Glutamatergic neuron (in vitro differentiated cells): ENCODE data around the gene DCLRE1C. TPM values are rescaled to one million over a fixed set of nuclear protein-coding genes. Genes with fewer than 3 reads are reported as not detected.

Experiments
- DNase-seq: peaks from one replicate; pipeline ENCODE4 v3.0.0; 2022
- H3K27ac Mint-ChIP-seq: one replicate; pipeline ENCODE4 v1.8.0; 2020; ENCODE audit warnings: mild to moderate bottlenecking, mixed read lengths, inconsistent platforms; ENCODE audit not compliant: unreplicated experiment
- H3K27me3 Mint-ChIP-seq: one replicate; pipeline ENCODE4 v1.8.0; 2020; ENCODE audit warnings: mild to moderate bottlenecking, moderate library complexity, mixed read lengths, inconsistent platforms; ENCODE audit not compliant: unreplicated experiment
- H3K36me3 Mint-ChIP-seq: one replicate; pipeline ENCODE4 v1.8.0; 2020; ENCODE audit warnings: mild to moderate bottlenecking, mixed read lengths, inconsistent platforms; ENCODE audit not compliant: unreplicated experiment
- H3K4me1 Mint-ChIP-seq: one replicate; pipeline ENCODE4 v1.8.0; 2020; ENCODE audit warnings: mild to moderate bottlenecking, low read depth, mixed read lengths, inconsistent platforms; ENCODE audit not compliant: unreplicated experiment
- H3K4me3 Mint-ChIP-seq: one replicate; pipeline ENCODE4 v1.8.0; 2020; ENCODE audit warnings: mild to moderate bottlenecking, mixed read lengths, inconsistent platforms; ENCODE audit not compliant: unreplicated experiment
- H3K9me3 Mint-ChIP-seq: one replicate; pipeline ENCODE4 v1.8.0; 2020; ENCODE audit warnings: mild to moderate bottlenecking, moderate library complexity, mixed read lengths, inconsistent platforms; ENCODE audit not compliant: unreplicated experiment
- CTCF ChIP-seq: fragments of 200-600 bp; sonication (generic); IDR thresholded peaks from one replicate; pipeline ENCODE4 v1.5.0; 2021; ENCODE audit not compliant: partially characterized antibody, unreplicated experiment
- total RNA-seq: library from RNA; stranded (reverse); fragmentation: NEBNext Ultra II Directional; extraction: Animal tissue kit (Norgen Biotek cat#: 25700); gene quantifications from one replicate; pipeline ENCODE4 v1.2.1, GENCODE V29; 2021; ENCODE audit not compliant: unreplicated experiment

The DCLRE1C gene
- total RNA-seq, 1 donor from 2014 or later, result 8.5 TPM

GRCh38 chr10:14859043-14859442 is 94.9 kb downstream of the DCLRE1C start:
- H3K4me3 Mint-ChIP-seq, result no peak overlapping the region
- H3K27me3 Mint-ChIP-seq, result no peaks in the 10 kb centered on the region
- TF ChIP-seq CTCF, result no peak
- H3K9me3 Mint-ChIP-seq, result no peaks in the 10 kb centered on the region
- H3K4me1 Mint-ChIP-seq, result no peaks in the 10 kb centered on the region
- no peak for DNase-seq
- no peaks in the 10 kb centered on the region for H3K36me3 Mint-ChIP-seq
- no peak overlapping the region for H3K27ac Mint-ChIP-seq

DNA sequence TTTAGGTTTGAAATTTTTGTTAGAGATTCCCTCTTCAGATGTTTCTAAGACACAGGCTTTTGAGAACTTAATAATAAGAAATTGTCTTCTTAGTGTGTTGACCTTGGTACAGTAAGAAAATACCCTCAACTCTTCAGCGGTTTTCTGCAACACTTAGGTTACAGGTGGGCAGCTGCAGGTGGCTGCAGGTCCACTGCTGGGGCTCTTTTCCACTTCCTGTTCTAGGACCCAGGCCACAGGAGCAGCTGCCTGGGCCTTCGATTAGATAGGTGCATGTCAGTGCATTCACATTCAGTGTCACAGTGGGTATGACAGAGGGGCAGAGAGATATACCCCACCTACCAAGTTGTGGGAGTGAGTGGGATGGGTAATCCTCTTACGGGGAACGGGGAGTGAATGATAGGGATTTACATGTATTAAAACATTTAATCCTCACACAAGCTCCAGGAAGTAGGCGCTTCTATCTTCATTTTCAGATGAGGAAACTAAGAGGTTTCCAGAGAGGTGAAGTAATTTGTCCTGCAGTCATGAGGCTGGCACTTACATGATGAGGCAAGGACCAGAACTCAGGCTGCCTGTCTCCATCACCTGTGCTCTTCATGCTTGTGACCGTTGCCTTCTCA is 95.4 kb downstream of the DCLRE1C start:
- no peaks in the 10 kb centered on the region for H3K27me3 Mint-ChIP-seq
- no peaks in the 10 kb centered on the region for H3K9me3 Mint-ChIP-seq
- no peak overlapping the region for H3K4me3 Mint-ChIP-seq
- no peak for TF ChIP-seq CTCF
- H3K4me1 Mint-ChIP-seq, result no peaks in the 10 kb centered on the region
- H3K36me3 Mint-ChIP-seq, result no peaks in the 10 kb centered on the region
- no peak overlapping the region for H3K27ac Mint-ChIP-seq
- no peak for DNase-seq

DNA sequence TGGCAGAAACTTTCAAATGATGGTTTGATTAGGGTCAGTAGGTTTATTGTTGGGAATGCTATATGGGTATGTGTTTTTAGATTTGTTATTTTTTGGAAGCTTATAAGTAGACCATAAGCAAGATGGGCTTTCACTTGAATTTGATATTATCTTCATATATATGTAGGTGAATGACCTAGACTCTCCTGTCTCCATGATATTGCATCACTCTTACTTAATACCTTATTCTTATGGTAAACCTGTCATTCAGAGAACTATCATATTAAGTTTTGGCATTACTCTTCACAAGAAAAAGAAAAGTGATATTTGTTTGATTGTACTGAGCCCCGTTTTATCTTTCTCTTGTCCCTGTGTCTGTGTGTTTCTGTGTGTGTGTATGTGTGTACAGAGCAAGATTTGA is 98.4 kb downstream of the DCLRE1C start:
- H3K4me1 Mint-ChIP-seq, result no peaks in the 10 kb centered on the region
- H3K4me3 Mint-ChIP-seq, result no peak overlapping the region
- H3K27ac Mint-ChIP-seq, result no peak overlapping the region
- no peaks in the 10 kb centered on the region for H3K27me3 Mint-ChIP-seq
- TF ChIP-seq CTCF, result no peak
- H3K36me3 Mint-ChIP-seq, result no peaks in the 10 kb centered on the region
- H3K9me3 Mint-ChIP-seq, result no peaks in the 10 kb centered on the region
- DNase-seq, result no peak

- TF ChIP-seq CTCF, result no peak
- Mint-ChIP-seq H3K4me1 (no peaks in the 10 kb centered on the region), H3K4me3 (no peak overlapping the region), H3K27ac (no peak overlapping the region), H3K27me3 (no peaks in the 10 kb centered on the region), H3K9me3 (no peaks in the 10 kb centered on the region), H3K36me3 (no peaks in the 10 kb centered on the region)
- no peak for DNase-seq
These were observed 101.7 kb downstream of the DCLRE1C start for GRCh38 chr10:14852236-14852635.

Other genes starting within 250 kb of the DCLRE1C start
- 88.6 TPM for gene FAM107B, start 179.2 kb downstream of the DCLRE1C start, total RNA-seq
- 2.2 TPM for gene CDNF, start 116.1 kb downstream of the DCLRE1C start, total RNA-seq
- gene HSPA14, start 115.8 kb downstream of the DCLRE1C start, total RNA-seq, result 10.1 TPM
- 13.7 TPM for gene MSANTD7, start 115.8 kb downstream of the DCLRE1C start, total RNA-seq
- 15.1 TPM for gene SUV39H2, start 75.2 kb downstream of the DCLRE1C start, total RNA-seq
- not detected for gene MEIG1, start 5.3 kb upstream of the DCLRE1C start, total RNA-seq
- not detected for gene OLAH, start 89.8 kb upstream of the DCLRE1C start, total RNA-seq
- 1.5 TPM for gene ACBD7, start 134.7 kb upstream of the DCLRE1C start, total RNA-seq
- 11.6 TPM for gene RPP38, start 143.3 kb upstream of the DCLRE1C start, total RNA-seq
- 33.4 TPM for gene NMT2, start 214.6 kb upstream of the DCLRE1C start, total RNA-seq